DND-41 (cell line): ENCODE results near the gene NKX2-4.

Experiments used
- EZH2 ChIP-seq: IDR thresholded peaks from 3 replicates; pipeline ENCODE4 v1.6.1; 2012; ENCODE audit warnings: borderline replicate concordance, low read depth, mild to moderate bottlenecking, moderate library complexity, low read length, inconsistent platforms; ENCODE audit not compliant: severe bottlenecking
- TF ChIP-seq, protein P1 (sequence below): IDR thresholded peaks from 2 replicates; pipeline ENCODE4 v1.5.1; 2012; ENCODE audit warnings: borderline replicate concordance, low read length, moderate library complexity, mild to moderate bottlenecking; ENCODE audit not compliant: poor library complexity, severe bottlenecking; ENCODE audit errors: extremely low read depth

DNA sequence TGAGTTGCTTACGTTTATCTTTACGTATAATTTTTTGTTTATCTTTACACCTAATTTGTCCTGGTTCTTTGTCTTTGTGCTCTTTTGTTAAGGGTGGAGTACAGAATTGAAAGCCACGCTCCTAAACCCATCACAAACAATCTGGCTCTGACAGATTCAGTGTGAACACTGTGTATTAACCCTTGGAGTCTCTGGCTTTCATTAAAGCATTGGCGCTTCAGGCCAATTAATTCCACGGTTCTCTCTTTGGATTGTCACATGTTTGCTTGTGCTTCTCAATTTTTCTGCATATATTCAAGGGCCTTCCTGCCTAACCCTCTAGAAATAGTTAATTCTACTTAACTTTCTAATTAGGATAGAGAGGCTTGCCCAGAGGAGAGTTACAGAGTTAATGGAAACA lies 38.6 kb downstream of the NKX2-4 start:
- TF ChIP-seq, protein P1, sequence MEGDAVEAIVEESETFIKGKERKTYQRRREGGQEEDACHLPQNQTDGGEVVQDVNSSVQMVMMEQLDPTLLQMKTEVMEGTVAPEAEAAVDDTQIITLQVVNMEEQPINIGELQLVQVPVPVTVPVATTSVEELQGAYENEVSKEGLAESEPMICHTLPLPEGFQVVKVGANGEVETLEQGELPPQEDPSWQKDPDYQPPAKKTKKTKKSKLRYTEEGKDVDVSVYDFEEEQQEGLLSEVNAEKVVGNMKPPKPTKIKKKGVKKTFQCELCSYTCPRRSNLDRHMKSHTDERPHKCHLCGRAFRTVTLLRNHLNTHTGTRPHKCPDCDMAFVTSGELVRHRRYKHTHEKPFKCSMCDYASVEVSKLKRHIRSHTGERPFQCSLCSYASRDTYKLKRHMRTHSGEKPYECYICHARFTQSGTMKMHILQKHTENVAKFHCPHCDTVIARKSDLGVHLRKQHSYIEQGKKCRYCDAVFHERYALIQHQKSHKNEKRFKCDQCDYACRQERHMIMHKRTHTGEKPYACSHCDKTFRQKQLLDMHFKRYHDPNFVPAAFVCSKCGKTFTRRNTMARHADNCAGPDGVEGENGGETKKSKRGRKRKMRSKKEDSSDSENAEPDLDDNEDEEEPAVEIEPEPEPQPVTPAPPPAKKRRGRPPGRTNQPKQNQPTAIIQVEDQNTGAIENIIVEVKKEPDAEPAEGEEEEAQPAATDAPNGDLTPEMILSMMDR = no peak
- no peak for TF ChIP-seq EZH2
